ENCODE data around the gene MBD3.
"Not testable (repeated sequence)": the region's sequence is repeated elsewhere in the genome, so short reads cannot be mapped to it uniquely, and the experiment has no call there.

Gene MBD3

GRCh38 chr19:1568320-1569019 lies 24.2 kb downstream of the MBD3 start, which contains the start of gene MEX3D:
MEX3D (minus strand) TSS chr19:1568325; CDS start chr19:1568058, 267 bp downstream.
- peak; percentile 70 for DNase-seq

DNA sequence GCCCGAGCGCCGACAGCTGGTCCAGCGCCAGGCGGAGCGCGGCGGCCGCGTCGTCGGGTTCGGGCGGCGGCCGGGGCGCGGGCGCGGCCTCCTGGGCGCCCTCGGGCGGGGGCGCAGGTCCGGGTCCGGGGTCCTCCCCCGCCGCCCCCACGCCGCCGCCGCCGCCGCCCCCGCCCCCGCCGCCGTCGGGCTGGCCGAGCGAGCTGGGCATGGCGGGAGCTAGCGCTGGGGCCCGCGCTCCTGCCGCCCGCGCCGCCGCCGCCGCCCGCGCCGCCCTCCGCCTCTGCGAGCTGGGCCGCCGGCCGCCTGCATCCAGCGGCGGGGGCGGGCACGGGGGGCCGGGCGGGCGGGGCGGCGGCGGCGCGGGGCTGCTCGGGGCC lies 24.8 kb downstream of the MBD3 start:
- DNase-seq = no peak

DNA sequence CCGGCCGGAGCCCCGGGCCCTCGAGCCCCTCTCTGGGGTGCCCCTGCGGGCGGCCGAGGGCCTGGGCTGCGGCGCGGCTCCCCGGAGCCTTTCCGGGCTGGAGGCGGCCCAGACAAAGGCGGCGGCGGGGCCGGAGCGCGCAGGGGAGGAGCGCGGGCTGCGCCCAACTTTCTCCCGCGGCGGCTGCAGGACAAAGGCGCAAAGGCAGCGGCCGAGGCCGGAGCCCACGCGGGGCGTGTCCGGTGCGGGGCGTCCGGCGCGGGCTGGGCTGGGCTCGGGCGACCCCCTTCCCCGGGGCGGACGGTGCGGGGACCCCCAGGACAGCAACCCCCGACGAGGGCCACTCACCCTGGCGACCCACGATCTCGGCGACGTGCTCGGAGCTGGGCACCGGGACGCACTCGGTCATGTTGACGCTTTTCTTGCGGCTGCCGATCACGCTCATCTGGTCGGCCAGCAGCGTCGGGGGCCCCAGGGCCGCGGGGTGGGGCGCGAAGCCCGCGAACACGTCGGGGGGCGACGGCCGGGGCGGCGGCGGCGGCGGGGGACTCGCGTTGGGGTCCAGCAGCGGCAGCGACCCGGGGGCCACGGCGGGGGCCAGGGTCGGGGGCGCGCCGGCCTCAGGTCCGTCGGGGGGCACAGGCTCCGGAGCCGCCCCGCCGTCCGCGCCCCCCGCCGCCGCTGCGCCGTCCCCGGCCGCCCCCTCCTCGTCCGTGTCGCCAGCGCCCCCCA lies 25.4 kb downstream of the MBD3 start:
- DNase-seq = no peak

DNA sequence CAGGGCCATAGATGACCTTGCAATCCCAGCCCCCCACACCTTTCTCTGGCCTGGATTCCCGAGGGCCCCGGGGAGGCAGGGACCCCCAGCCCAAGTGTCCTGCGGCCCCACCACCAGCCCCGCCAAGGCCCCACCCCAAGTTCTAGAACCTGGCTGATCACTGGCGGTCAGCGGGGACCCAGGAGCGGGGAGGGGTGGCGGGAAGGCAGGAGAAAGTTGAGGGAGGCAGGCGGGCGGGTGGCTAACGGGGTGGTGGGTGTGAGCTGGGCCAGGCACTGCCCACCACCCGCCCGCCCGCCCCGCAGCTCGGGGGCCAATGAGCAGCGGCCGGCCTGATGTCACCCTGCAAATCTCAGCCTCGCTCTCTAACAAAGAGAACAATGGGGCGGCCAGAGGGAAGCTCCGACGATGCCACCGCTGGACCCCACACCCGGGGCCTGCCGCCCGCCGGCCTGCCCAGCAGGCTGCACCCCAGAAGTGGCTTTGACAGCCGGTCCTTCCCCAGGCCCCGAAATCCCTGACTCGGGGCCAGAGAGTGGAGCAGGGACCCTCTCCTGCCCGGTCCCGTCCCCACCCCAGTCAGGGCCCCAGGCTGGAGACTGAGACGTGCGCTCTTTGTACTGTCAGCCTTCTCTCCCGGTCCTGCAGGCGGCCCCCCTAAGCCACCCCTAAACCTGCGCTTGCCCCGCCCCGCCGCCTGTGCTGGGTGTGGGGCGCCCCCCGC lies 26.1 kb downstream of the MBD3 start:
- no peak for DNase-seq

- no peak for DNase-seq
Observed at GRCh38 chr19:1563251-1563650, 29.4 kb downstream of the MBD3 start.

GRCh38 chr19:1561236-1561842 lies 31.3 kb downstream of the MBD3 start:
- DNase-seq = no peak

- DNase-seq = no peak
Observed at GRCh38 chr19:1560286-1560882, 32.3 kb downstream of the MBD3 start.

- DNase-seq = no peak
Observed at GRCh38 chr19:1558552-1558951, 34.1 kb downstream of the MBD3 start.

DNA sequence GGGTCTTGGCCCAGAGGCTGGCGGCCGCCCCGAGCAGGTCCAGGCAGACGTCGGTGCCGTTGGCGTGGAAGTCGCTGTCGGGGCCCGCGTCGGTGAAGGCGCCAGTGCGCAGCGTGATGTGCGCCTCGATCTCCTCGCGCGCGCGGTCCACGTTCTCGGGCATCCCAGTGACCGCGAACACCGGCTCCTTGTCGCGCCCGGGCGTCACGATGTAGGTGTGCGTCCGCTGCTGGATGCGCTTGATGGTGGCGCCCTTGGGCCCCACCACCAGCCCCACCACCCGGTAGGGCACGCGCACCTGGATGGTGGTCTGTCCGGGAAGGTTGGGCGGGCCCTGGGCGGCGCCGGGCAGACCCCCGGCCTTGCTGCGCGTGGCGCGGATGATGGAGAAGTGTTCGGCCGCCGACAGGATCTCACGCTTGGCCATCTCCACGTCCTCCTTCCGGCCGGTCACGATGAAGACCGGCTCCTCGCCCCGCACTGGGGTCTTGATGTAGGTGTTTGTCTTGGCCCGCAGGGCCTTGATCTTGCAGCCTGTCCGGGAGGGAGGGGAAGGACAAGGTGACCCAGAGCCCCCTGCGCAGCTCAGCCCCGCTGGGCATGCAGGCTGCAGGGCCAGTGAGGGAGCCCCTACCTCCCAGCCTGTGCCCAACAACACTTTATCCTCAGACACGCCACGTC lies 36.1 kb downstream of the MBD3 start:
- no peak for DNase-seq

GRCh38 chr19:1555487-1556389 lies 36.9 kb downstream of the MBD3 start:
- DNase-seq = no peak

GRCh38 chr19:1554968-1555367 lies 37.7 kb downstream of the MBD3 start:
- DNase-seq = no peak

GRCh38 chr19:1553415-1553814 lies 39.2 kb downstream of the MBD3 start:
- DNase-seq = no peak

DNA sequence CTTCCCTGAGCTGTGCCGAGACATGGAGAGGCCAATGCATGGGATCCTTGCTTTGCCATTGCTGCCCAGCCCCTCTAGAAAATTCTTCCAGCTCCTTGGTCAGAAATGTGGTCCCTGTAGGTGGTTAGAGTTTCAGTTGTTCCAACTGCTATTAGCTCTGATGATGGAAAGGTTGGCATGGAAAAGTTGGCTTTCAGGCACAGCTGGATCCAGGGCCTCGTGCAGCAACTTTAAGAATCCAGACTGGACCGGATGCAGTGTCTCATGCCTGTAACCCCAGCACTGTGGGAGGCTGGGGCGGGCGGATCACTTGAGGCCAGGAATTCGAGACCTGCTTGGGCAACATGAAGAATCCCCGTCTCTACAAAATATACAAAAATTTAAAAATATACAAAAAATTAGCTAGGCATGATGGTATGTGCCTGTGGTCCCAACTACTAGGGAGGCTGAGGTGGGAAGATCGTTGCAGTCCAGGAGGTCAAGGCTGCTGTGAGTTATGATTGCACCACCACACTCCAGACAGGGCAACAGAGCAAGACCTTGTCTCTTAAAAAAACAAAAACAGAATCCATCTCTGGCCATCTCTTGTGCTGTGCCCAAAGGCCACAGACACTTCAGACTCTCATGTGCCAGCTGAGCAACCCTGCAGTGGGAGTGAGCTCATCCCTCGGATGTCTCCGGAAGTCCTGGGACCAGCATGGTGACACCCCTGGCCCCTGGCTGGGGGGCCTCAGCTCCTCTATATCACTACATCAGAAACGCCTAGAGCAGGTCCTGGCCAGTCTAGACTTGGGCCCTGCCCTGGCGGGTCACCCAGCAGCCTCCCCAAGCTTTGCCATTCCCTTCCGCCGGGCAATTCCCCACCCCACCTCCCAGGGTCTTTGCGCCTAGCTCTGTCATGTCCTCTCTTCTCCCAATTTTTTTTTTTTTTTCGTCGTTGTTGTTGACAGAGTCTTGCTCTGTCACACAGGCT lies 41.3 kb downstream of the MBD3 start:
- no peak for DNase-seq

DNA sequence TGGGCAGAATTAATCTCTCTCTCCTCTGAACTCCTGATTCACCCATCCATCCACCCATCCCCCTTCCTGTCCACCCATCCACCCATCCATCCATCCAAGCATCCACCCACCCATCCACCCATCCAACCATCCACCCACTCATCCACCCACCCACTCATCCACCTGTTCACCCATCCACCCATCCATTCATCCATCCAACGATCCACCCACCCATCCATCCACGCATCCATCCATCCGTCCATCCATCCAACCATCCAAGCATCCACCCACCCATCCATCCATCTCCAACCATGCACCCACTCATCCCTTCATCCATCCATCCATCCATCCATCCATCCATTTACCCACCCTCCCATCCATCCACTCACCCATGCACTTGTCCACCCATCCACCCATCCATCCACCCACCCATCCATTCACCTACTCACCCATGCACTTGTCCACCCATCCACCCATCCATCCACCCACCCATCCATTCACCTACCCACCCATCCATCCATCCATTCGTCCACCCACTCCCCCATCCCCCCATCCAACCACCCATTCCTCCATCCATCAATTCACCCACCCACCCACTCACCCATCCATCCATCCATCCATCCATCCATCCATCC lies 43.2 kb downstream of the MBD3 start:
- DNase-seq = no peak

DNA sequence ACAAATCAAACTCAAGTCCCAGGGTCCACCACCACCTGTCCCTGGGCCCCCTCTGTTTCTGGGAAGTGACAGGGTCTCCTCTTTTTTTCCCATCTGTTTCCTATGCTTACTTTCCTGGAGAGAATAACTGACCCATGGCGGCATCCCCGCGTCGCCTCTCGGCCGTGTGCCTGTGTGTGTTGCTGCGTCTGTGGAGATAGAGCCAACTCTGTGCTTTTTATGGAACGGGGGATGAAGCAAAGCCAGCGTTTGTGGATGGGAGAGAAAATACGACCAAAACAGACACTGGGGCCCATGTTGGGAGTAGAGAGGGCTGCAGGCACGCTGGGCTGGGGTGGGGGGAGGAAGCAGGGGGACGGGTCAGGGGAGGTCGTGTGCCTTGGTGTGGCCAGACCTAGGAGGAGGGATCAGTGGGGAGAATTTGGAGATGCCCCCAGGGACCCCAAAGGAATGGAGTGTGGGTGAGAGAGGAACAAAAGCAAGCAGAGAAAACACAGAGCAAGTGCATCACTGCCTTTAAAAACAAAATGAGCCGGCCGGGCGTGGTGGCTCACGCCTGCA lies 52.2 kb downstream of the MBD3 start:
- no peak for DNase-seq

DNA sequence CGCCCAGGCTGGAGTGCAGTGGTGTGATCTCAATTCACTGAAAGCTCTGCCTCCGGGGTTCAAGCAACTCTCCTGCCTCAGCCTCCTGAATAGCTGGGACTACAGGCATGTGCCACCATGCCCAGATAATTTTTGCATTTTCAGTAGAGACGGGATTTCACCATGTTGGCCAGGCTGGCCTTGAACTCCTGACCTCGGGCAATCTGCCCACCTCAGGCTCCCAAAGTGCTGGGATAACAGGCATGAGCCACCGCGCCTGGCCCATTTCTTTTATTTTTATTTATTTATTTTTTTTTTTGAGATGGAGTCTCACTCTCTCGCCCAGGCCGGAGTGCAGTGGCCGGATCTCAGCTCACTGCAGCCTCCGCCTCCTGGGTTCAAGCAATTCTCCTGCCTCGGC lies 52.9 kb downstream of the MBD3 start:
- not testable (repeated sequence) for DNase-seq

GRCh38 chr19:1538978-1539377 lies 53.7 kb downstream of the MBD3 start:
- DNase-seq = no peak

DNA sequence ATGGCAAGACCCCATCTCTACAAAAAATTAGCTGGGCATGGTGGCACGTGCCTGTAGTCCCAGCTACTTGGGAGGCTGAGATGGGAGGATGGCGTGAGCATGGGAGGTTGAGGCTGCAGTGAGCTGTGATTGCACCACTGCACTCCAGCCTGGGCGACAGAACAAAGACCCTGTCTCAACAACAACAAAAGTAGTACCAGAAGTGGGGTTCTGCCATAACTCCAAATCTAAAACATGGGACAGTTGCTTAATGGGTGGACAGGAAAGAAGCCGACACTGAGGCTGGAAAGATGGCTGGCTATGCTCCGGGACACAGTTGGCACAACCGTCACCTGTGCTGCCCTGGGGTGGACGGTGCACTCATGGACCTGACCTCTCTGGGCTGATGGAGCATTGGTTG lies 57.0 kb downstream of the MBD3 start:
- not testable (repeated sequence) for DNase-seq

DNA sequence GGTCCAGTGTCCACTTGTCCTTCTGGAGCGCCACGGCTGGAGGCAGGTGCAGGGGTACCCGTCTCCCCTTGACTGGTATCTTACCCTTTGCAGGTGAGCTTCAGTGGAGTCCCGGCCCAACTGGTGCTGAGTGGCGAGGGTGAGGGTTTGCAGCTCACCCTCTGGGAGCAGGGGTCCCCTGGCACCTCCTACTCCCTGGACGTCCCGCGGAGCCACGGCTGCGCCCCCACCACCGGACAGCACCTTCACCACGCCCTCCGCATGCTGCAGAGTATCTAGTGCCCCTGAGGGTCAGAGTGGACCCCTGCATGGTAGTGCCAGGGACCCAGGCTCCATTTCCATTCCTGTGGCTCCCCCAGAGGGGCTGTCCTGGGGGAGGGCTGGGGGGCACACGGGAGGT lies 57.7 kb downstream of the MBD3 start:
- no peak for DNase-seq
